Measurements from ENCODE around the gene MRC1.

Gene MRC1

DNA sequence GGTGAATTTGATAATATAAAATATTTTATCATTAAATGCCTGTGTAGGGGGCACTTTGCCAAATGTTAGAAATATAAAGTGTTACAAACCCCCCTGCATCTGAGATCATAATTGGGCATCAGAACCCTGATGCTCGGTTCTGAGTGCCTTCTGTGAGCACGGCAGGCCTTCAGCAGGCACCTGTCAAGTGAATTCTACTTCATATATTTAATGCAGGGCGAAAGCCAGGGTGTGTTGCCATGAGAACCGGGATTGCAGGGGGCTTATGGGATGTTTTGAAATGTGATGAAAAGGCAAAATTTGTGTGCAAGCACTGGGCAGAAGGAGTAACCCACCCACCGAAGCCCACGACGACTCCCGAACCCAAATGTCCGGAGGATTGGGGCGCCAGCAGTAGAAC lies 57.2 kb downstream of the MRC1 start:
- Histone ChIP-seq H3K4me3 (ENCODE audit: low read depth, low read length) (no peak overlapping the region), H3K36me3 (no peaks in the 10 kb centered on the region), H3K27me3 (no peaks in the 10 kb centered on the region), H3K9me3 (no peaks in the 10 kb centered on the region; the same call in 1 of the 2 replicates), H3K4me1 (no peaks in the 10 kb centered on the region)
- no peak for TF ChIP-seq CTCF (IDR thresholded peaks at IDR 0.05; ENCODE audit: low read depth, low read length)
- DNase-seq, result no peak

- Histone ChIP-seq H3K27me3 (no peaks in the 10 kb centered on the region), H3K4me1 (no peaks in the 10 kb centered on the region), H3K36me3 (no peaks in the 10 kb centered on the region), H3K9me3 (no peaks in the 10 kb centered on the region; the same call in 1 of the 2 replicates), H3K4me3 (ENCODE audit: low read depth, low read length) (no peak overlapping the region)
- TF ChIP-seq CTCF (IDR thresholded peaks at IDR 0.05; ENCODE audit: low read depth, low read length), result no peak
- DNase-seq, result no peak
These were observed 57.9 kb downstream of the MRC1 start for GRCh38 chr10:17867056-17867455.

- Histone ChIP-seq H3K36me3 (no peaks in the 10 kb centered on the region), H3K4me3 (ENCODE audit: low read depth, low read length) (no peak overlapping the region), H3K27me3 (no peaks in the 10 kb centered on the region), H3K4me1 (peaks cover 6% of the 10 kb centered on the region; the same call in 1 of the 2 replicates), H3K9me3 (no peaks in the 10 kb centered on the region; the same call in 1 of the 2 replicates)
- no peak for TF ChIP-seq CTCF (IDR thresholded peaks at IDR 0.05; ENCODE audit: low read depth, low read length)
- DNase-seq, result no peak
These were observed 61.9 kb downstream of the MRC1 start for GRCh38 chr10:17871036-17871435.

DNA sequence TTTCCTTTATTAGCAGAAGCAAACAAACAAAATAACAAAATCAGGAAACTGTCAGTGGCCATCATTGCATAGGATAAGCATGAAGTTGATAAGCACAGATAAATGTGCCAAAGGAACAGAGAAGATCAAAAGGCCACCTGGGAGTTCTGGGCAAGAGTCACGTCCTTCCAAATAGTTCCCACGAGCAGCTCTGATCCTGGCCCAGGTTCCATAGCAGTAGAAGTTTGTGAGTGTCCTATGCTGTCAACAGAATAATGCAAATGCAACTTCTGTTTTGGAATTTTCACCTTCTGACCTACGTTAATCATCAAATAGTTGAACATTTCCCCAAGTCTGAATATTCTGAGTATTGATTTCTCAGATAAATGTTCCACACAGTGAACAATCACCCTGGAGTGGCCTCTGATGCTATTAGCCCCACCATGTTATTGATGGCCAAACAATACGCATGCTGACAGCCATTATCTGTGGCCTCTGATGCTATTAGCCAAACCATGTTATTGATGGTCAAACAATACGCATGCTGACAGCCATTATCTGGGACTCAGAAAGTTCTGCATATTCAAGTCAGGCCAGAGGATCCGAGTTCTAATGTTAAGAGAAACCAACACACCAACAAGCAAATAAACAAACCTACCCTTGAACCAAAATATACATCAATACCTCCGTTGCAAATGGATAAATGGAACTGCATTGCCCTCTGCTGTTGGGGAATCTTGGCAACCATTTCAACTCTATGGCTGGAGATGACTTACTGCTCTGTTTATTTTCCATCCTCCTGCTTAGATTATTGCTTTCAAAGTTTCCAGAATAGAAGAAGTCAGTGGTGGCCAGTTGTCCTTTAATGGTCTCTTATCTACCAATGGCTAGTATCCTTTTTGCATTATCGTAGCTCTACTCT lies 63.3 kb downstream of the MRC1 start:
- Histone ChIP-seq H3K27me3 (no peaks in the 10 kb centered on the region), H3K4me3 (ENCODE audit: low read depth, low read length) (no peak overlapping the region), H3K4me1 (peaks cover 6% of the 10 kb centered on the region; the same call in 1 of the 2 replicates), H3K9me3 (no peaks in the 10 kb centered on the region; the same call in 1 of the 2 replicates), H3K36me3 (no peaks in the 10 kb centered on the region)
- peak; percentile 77 for TF ChIP-seq CTCF (IDR thresholded peaks at IDR 0.05; ENCODE audit: low read depth, low read length)
- DNase-seq, result peak; percentile 36

- Histone ChIP-seq H3K27me3 (no peaks in the 10 kb centered on the region), H3K4me3 (ENCODE audit: low read depth, low read length) (no peak overlapping the region), H3K9me3 (no peaks in the 10 kb centered on the region; the same call in 1 of the 2 replicates), H3K36me3 (no peaks in the 10 kb centered on the region), H3K4me1 (peaks cover 6% of the 10 kb centered on the region; the same call in 1 of the 2 replicates)
- no peak for TF ChIP-seq CTCF (IDR thresholded peaks at IDR 0.05; ENCODE audit: low read depth, low read length)
- no peak for DNase-seq
These were observed 64.8 kb downstream of the MRC1 start for GRCh38 chr10:17873946-17874345.

DNA sequence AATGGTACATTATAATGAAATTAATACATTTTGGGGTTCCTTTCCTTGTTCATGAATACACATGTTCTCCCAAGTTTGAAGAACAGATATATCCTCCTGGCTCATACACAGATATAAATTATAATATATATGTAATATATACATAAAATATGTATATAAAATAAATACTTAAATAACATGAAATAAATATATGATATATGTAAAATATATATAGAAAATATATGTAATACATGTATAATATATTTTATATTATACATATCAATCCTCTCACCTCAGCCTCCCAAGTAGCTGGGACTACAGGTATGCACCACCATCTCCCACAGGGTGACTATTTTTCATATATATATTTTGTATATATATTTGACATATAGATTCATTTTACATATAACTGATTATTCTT lies 68.0 kb downstream of the MRC1 start:
- TF ChIP-seq CTCF (IDR thresholded peaks at IDR 0.05; ENCODE audit: low read depth, low read length), result no peak
- Histone ChIP-seq H3K27me3 (no peaks in the 10 kb centered on the region), H3K4me3 (ENCODE audit: low read depth, low read length) (no peak overlapping the region), H3K36me3 (no peaks in the 10 kb centered on the region), H3K9me3 (no peaks in the 10 kb centered on the region), H3K4me1 (peaks cover 6% of the 10 kb centered on the region; the same call in 1 of the 2 replicates)
- no peak for DNase-seq

Data from BE2C (cell line).